HL-60 (cell line): ENCODE results near the gene FCRLB.

Source experiments
- GABPA ChIP-seq: IDR thresholded peaks from 2 replicates; pipeline ENCODE4 v1.6.1; 2012; ENCODE audit warnings: low read depth
- SPI1 ChIP-seq: IDR thresholded peaks from 2 replicates; pipeline ENCODE4 v1.6.1; 2012; ENCODE audit warnings: low read depth, mild to moderate bottlenecking, borderline replicate concordance
- TF ChIP-seq, protein P1 (sequence below): IDR thresholded peaks from one replicate; pipeline ENCODE4 v1.5.1; 2011; ENCODE audit warnings: low read length, control low read depth, inconsistent platforms; ENCODE audit not compliant: insufficient read depth

DNA sequence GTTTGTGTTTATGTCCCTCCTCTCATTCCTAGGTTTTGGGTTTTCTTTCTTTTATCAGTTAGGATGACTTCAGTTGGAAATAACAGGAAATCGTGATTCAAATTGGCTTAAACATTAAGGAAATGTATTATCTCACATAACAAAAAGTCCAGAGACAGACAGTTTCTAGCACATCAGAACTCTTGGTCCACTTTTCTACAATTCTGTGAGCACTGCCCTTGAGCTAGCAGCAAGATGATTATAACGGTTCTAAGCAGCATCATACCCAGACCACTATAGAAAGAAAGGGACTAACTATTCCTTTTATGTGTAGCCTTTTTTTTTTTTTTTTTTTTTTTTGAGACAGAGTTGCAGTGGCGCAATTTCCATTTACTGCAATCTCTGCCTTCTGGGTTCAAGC is 39.5 kb upstream of the FCRLB start:
- TF ChIP-seq, protein P1, sequence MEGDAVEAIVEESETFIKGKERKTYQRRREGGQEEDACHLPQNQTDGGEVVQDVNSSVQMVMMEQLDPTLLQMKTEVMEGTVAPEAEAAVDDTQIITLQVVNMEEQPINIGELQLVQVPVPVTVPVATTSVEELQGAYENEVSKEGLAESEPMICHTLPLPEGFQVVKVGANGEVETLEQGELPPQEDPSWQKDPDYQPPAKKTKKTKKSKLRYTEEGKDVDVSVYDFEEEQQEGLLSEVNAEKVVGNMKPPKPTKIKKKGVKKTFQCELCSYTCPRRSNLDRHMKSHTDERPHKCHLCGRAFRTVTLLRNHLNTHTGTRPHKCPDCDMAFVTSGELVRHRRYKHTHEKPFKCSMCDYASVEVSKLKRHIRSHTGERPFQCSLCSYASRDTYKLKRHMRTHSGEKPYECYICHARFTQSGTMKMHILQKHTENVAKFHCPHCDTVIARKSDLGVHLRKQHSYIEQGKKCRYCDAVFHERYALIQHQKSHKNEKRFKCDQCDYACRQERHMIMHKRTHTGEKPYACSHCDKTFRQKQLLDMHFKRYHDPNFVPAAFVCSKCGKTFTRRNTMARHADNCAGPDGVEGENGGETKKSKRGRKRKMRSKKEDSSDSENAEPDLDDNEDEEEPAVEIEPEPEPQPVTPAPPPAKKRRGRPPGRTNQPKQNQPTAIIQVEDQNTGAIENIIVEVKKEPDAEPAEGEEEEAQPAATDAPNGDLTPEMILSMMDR = no peak
- TF ChIP-seq GABPA (no peak), SPI1 (no peak)
